T-helper 17 cell (primary cell): ENCODE measurements around the gene EXOC4. TPM values are rescaled to one million over a fixed set of nuclear protein-coding genes. Genes with fewer than 3 reads are reported as not detected.

Experiments used
- ATAC-seq: fragments of 150-1000 bp; cut with Tn5 transposase; 2 replicates; pipeline ENCODE4 v1.10.0; 2021; ENCODE audit warnings: mild to moderate bottlenecking, moderate library complexity
- DNase-seq, 3 donors: peaks; one replicate each; pipeline versions ENCODE4 v3.0.0 to v3.0.0-alpha.2; 2020 to 2021
- H3K9me3 ChIP-seq: one replicate; pipeline ENCODE4 v1.7.0; 2013; ENCODE audit warnings: low read length, mild to moderate bottlenecking; ENCODE audit not compliant: control insufficient read depth, poor library complexity, severe bottlenecking
- H3K27ac Mint-ChIP-seq: one replicate; pipeline ENCODE4 v1.8.0; 2022; ENCODE audit warnings: mild to moderate bottlenecking, moderate library complexity, mixed read lengths
- H3K27me3 Mint-ChIP-seq: one replicate; pipeline ENCODE4 v1.8.0; 2022; ENCODE audit warnings: mixed read lengths
- H3K36me3 Mint-ChIP-seq: one replicate; pipeline ENCODE4 v1.8.0; 2022; ENCODE audit warnings: low read depth, mixed read lengths
- H3K4me1 Mint-ChIP-seq: one replicate; pipeline ENCODE4 v1.8.0; 2022; ENCODE audit warnings: mild to moderate bottlenecking, mixed read lengths
- H3K4me3 Mint-ChIP-seq: one replicate; pipeline ENCODE4 v1.8.0; 2022; ENCODE audit warnings: mild to moderate bottlenecking, moderate library complexity, mixed read lengths
- total RNA-seq, 4 donors: library from RNA in 2 of 4; stranded (reverse) in 2 of 4; gene quantifications; one replicate each; pipeline ENCODE4 v1.2.3 and lab custom pipeline; 2022 to 2026

The EXOC4 gene
- total RNA-seq, 2 donors from 2014 or later = 88.8 to 96.6 TPM

- peaks cover 3% of the 10 kb centered on the region for H3K4me1 Mint-ChIP-seq
- no peaks in the 10 kb centered on the region for H3K9me3 ChIP-seq
- no peaks in the 10 kb centered on the region for H3K27me3 Mint-ChIP-seq
- H3K27ac Mint-ChIP-seq = no peak overlapping the region
- H3K4me3 Mint-ChIP-seq = no peak overlapping the region
- ATAC-seq = no peak
- DNase-seq = no peak
- no peaks in the 10 kb centered on the region for H3K36me3 Mint-ChIP-seq
Observed at GRCh38 chr7:133850497-133851280, 597.8 kb downstream of the EXOC4 start.

- no peak overlapping the region for H3K4me3 Mint-ChIP-seq
- no peak for DNase-seq
- no peaks in the 10 kb centered on the region for H3K27me3 Mint-ChIP-seq
- H3K9me3 ChIP-seq = no peaks in the 10 kb centered on the region
- H3K36me3 Mint-ChIP-seq = no peaks in the 10 kb centered on the region
- H3K27ac Mint-ChIP-seq = no peak overlapping the region
- no peak for ATAC-seq
- H3K4me1 Mint-ChIP-seq = peaks cover 3% of the 10 kb centered on the region
Observed at GRCh38 chr7:133851411-133851810, 598.5 kb downstream of the EXOC4 start.

- Mint-ChIP-seq H3K27ac (no peak overlapping the region), H3K4me1 (peaks cover 3% of the 10 kb centered on the region), H3K27me3 (no peaks in the 10 kb centered on the region), H3K4me3 (no peak overlapping the region), H3K36me3 (no peaks in the 10 kb centered on the region)
- no peaks in the 10 kb centered on the region for H3K9me3 ChIP-seq
- DNase-seq = no peak
- peak; percentile 32 for ATAC-seq
Observed at GRCh38 chr7:133853706-133854276, 600.9 kb downstream of the EXOC4 start.

- ATAC-seq (no peak), DNase-seq (no peak)
- peaks cover 3% of the 10 kb centered on the region for H3K4me1 Mint-ChIP-seq
- no peaks in the 10 kb centered on the region for H3K36me3 Mint-ChIP-seq
- no peaks in the 10 kb centered on the region for H3K9me3 ChIP-seq
- no peak overlapping the region for H3K27ac Mint-ChIP-seq
- no peak overlapping the region for H3K4me3 Mint-ChIP-seq
- no peaks in the 10 kb centered on the region for H3K27me3 Mint-ChIP-seq
Observed at GRCh38 chr7:133854739-133855138, 601.9 kb downstream of the EXOC4 start.

GRCh38 chr7:133857376-133858119, 604.7 kb downstream of the EXOC4 start:
- Mint-ChIP-seq H3K36me3 (no peaks in the 10 kb centered on the region), H3K4me3 (no peak overlapping the region), H3K27me3 (no peaks in the 10 kb centered on the region), H3K4me1 (peaks cover 5% of the 10 kb centered on the region), H3K27ac (no peak overlapping the region)
- no peak for DNase-seq
- ATAC-seq = no peak
- H3K9me3 ChIP-seq = no peaks in the 10 kb centered on the region

GRCh38 chr7:133858311-133858710, 605.4 kb downstream of the EXOC4 start:
- no peak overlapping the region for H3K4me3 Mint-ChIP-seq
- no peaks in the 10 kb centered on the region for H3K9me3 ChIP-seq
- ATAC-seq (no peak), DNase-seq (no peak)
- no peaks in the 10 kb centered on the region for H3K36me3 Mint-ChIP-seq
- no peak overlapping the region for H3K27ac Mint-ChIP-seq
- H3K4me1 Mint-ChIP-seq = peaks cover 3% of the 10 kb centered on the region
- H3K27me3 Mint-ChIP-seq = no peaks in the 10 kb centered on the region

- ATAC-seq (no peak), DNase-seq (no peak)
- no peaks in the 10 kb centered on the region for H3K9me3 ChIP-seq
- Mint-ChIP-seq H3K4me1 (peaks cover 7% of the 10 kb centered on the region), H3K27me3 (no peaks in the 10 kb centered on the region), H3K36me3 (no peaks in the 10 kb centered on the region), H3K27ac (no peak overlapping the region), H3K4me3 (no peak overlapping the region)
Observed at GRCh38 chr7:133859231-133859630, 606.4 kb downstream of the EXOC4 start.

- H3K27ac Mint-ChIP-seq = no peak overlapping the region
- H3K9me3 ChIP-seq = no peaks in the 10 kb centered on the region
- no peaks in the 10 kb centered on the region for H3K36me3 Mint-ChIP-seq
- no peak overlapping the region for H3K4me3 Mint-ChIP-seq
- no peaks in the 10 kb centered on the region for H3K27me3 Mint-ChIP-seq
- DNase-seq = no peak
- peaks cover 8% of the 10 kb centered on the region for H3K4me1 Mint-ChIP-seq
- ATAC-seq = no peak
Observed at GRCh38 chr7:133859871-133860450, 607.1 kb downstream of the EXOC4 start.

- Mint-ChIP-seq H3K4me1 (peaks cover 8% of the 10 kb centered on the region), H3K27ac (no peak overlapping the region), H3K36me3 (no peaks in the 10 kb centered on the region), H3K27me3 (no peaks in the 10 kb centered on the region), H3K4me3 (no peak overlapping the region)
- DNase-seq = no peak
- H3K9me3 ChIP-seq = no peaks in the 10 kb centered on the region
- ATAC-seq = no peak
Observed at GRCh38 chr7:133860628-133861335, 607.9 kb downstream of the EXOC4 start.

- peaks cover 8% of the 10 kb centered on the region for H3K4me1 Mint-ChIP-seq
- no peaks in the 10 kb centered on the region for H3K27me3 Mint-ChIP-seq
- no peak overlapping the region for H3K4me3 Mint-ChIP-seq
- no peaks in the 10 kb centered on the region for H3K9me3 ChIP-seq
- no peaks in the 10 kb centered on the region for H3K36me3 Mint-ChIP-seq
- no peak for ATAC-seq
- no peak overlapping the region for H3K27ac Mint-ChIP-seq
- no peak for DNase-seq
Observed at GRCh38 chr7:133861876-133862275, 609.0 kb downstream of the EXOC4 start.

- no peaks in the 10 kb centered on the region for H3K9me3 ChIP-seq
- DNase-seq (no peak), ATAC-seq (no peak)
- Mint-ChIP-seq H3K27ac (no peak overlapping the region), H3K4me3 (no peak overlapping the region), H3K36me3 (no peaks in the 10 kb centered on the region), H3K4me1 (peaks cover 8% of the 10 kb centered on the region), H3K27me3 (no peaks in the 10 kb centered on the region)
Observed at GRCh38 chr7:133863362-133864061, 610.6 kb downstream of the EXOC4 start.

- no peaks in the 10 kb centered on the region for H3K27me3 Mint-ChIP-seq
- peaks cover 2% of the 10 kb centered on the region for H3K36me3 Mint-ChIP-seq
- no peaks in the 10 kb centered on the region for H3K9me3 ChIP-seq
- no peak overlapping the region for H3K4me3 Mint-ChIP-seq
- ATAC-seq (no peak), DNase-seq (no peak)
- H3K4me1 Mint-ChIP-seq = peaks cover 9% of the 10 kb centered on the region
- H3K27ac Mint-ChIP-seq = no peak overlapping the region
Observed at GRCh38 chr7:133869556-133869955, 616.7 kb downstream of the EXOC4 start.
